ENCODE results near the gene CACYBP. TPM values are rescaled to one million over a fixed set of nuclear protein-coding genes. Genes with fewer than 3 reads are reported as not detected.

The CACYBP gene
- total RNA-seq, 1 experiment from 2014 or later: 342 TPM

DNA sequence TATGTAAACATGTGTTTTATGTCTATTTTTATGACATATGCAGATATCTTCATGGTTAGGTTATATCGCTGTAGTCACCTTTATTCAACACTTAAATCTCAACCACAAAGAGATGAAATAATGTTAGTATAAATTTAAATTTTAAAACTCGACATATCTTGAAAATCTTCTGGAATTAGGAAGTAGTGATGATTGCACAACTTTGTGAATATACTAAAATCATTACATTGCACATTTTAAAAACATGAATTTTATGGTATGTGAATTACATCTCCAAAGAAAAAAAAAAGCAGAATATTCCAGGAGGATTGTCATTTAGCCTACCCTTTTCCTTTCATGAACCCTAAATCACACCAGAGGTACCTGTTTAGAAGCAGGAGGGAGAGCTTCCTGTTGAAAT, 39.4 kb upstream of the CACYBP start:
- CTCF ChIA-PET: no interaction called here
- H3K27ac ChIP-seq (ENCODE audit: low read length): no peak overlapping the region
- no peak overlapping the region for H2AFZ ChIP-seq (ENCODE audit: low read length)
- H3K9ac ChIP-seq (ENCODE audit: low read length): no peak overlapping the region
- H3K9me2 ChIP-seq (replicated peaks; ENCODE audit: low read length): no peaks in the 10 kb centered on the region
- H3K9me3 ChIP-seq (ENCODE audit: low read length): no peaks in the 10 kb centered on the region
- TF ChIP-seq, protein P1, sequence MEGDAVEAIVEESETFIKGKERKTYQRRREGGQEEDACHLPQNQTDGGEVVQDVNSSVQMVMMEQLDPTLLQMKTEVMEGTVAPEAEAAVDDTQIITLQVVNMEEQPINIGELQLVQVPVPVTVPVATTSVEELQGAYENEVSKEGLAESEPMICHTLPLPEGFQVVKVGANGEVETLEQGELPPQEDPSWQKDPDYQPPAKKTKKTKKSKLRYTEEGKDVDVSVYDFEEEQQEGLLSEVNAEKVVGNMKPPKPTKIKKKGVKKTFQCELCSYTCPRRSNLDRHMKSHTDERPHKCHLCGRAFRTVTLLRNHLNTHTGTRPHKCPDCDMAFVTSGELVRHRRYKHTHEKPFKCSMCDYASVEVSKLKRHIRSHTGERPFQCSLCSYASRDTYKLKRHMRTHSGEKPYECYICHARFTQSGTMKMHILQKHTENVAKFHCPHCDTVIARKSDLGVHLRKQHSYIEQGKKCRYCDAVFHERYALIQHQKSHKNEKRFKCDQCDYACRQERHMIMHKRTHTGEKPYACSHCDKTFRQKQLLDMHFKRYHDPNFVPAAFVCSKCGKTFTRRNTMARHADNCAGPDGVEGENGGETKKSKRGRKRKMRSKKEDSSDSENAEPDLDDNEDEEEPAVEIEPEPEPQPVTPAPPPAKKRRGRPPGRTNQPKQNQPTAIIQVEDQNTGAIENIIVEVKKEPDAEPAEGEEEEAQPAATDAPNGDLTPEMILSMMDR (conservative IDR thresholded peaks at IDR 0.05; ENCODE audit: low read depth, low read length): no peak
- TF ChIP-seq EZH2 (IDR thresholded peaks at IDR 0.05; ENCODE audit: low read length, unreplicated experiment): no peak
- no peaks in the 10 kb centered on the region for H4K20me1 ChIP-seq (ENCODE audit: low read length)
- ATAC-seq: no peak
- intact Hi-C loops (cut with micrococcal nuclease): no loop called here
- BruUV-seq (replicated peaks): no TSS peak
- H3K27me3 ChIP-seq (ENCODE audit: low read length): no peaks in the 10 kb centered on the region
- no peak overlapping the region for H3K4me3 ChIP-seq (ENCODE audit: low read length)
- H3K4me2 ChIP-seq (ENCODE audit: low read length): no peak overlapping the region
- H3K4me1 ChIP-seq (ENCODE audit: insufficient read depth, low read length): peaks cover 9% of the 10 kb centered on the region
- H3K79me2 ChIP-seq (ENCODE audit: low read length): no peaks in the 10 kb centered on the region
- POLR2A ChIA-PET (ENCODE audit: unreplicated experiment): no interaction called here
- H3K36me3 ChIP-seq (ENCODE audit: low read depth, low read length): no peaks in the 10 kb centered on the region
- no peak for DNase-seq
- no peaks in the 10 kb centered on the region for H3F3A ChIP-seq (ENCODE audit: low read length, unreplicated experiment)

DNA sequence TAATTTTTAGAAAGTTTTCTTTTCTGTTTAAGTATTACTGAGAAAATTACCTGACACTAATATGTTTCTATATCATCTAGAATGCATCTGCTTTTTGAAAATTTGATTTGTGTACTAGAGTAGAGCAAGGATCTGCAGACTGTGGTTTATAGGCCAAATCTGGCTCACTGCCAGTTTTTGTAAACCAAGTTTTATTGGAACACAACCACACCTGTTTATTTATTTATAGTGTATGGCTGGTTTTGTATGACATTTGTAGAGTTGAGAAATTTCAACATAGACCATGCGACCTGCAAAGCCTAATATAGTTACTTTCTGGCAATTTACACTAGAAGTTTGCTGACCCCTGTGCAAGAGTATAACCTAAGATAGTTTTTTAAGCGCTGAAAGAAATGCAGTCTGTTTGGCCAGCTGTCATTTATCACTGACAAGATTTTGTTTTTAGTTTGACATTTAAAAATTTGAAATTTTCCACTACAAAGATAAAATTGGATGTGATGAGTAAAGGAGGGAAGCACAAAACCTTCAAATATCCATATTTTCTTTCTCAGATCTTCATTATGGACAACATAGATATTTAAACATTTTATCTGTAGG, 36.1 kb upstream of the CACYBP start:
- Histone ChIP-seq H4K20me1 (ENCODE audit: low read length) (no peaks in the 10 kb centered on the region), H3K27me3 (ENCODE audit: low read length) (no peaks in the 10 kb centered on the region), H3K79me2 (ENCODE audit: low read length) (no peaks in the 10 kb centered on the region), H3K36me3 (ENCODE audit: low read depth, low read length) (no peaks in the 10 kb centered on the region), H2AFZ (ENCODE audit: low read length) (no peak overlapping the region), H3K4me1 (ENCODE audit: insufficient read depth, low read length) (peaks cover 29% of the 10 kb centered on the region), H3K9me3 (ENCODE audit: low read length) (no peaks in the 10 kb centered on the region), H3K4me3 (ENCODE audit: low read length) (no peak overlapping the region), H3F3A (ENCODE audit: low read length, unreplicated experiment) (no peaks in the 10 kb centered on the region), H3K9me2 (replicated peaks; ENCODE audit: low read length) (no peaks in the 10 kb centered on the region), H3K27ac (ENCODE audit: low read length) (no peak overlapping the region), H3K9ac (ENCODE audit: low read length) (no peak overlapping the region), H3K4me2 (ENCODE audit: low read length) (no peak overlapping the region)
- ChIA-PET CTCF (no interaction called here), POLR2A (ENCODE audit: unreplicated experiment) (no interaction called here)
- ATAC-seq (0 out of 2 replicates have a peak, but pooled peaks have one; percentile 29), DNase-seq (peak; percentile 52)
- intact Hi-C loops (cut with micrococcal nuclease): no loop called here
- no TSS peak for BruUV-seq (replicated peaks)
- TF ChIP-seq EZH2phosphoT487 (IDR thresholded peaks at IDR 0.05; ENCODE audit: borderline replicate concordance, low read length) (no peak), EZH2 (IDR thresholded peaks at IDR 0.05; ENCODE audit: low read length, unreplicated experiment) (no peak)
- TF ChIP-seq, protein P1 (conservative IDR thresholded peaks at IDR 0.05; ENCODE audit: low read depth, low read length): no peak

DNA sequence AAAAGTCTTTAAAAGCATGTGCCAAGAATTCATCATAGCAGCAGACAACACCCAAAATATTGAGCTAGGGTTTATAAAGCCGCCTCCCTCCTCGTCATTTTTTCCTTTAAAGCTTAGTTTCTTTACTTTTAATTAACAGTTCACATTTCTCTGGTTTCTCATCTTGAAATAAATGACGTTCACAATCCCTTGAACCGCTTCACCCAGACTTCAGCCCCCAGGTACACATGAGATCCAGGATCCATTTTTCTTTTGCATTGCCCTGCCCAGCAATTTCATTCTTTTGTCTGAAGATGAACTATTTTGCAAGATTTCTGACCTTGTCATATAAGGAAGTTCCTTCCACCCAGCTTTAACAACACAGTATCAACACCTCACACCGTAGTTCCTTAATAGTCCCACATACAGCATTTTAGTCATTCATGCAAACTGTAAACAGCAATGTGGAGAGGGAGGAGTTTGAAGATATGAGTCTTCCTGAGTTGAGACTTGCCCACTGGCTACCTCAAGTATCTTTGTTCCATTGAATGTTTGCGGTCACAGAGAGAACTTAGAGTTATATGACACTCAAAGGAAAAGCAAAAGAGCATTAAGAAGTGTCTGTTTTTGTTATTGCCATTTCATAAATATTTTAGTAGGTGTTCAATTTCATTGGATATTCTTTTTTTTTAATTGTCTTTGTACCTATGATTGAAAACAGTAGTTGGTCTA, 35.3 kb upstream of the CACYBP start:
- Histone ChIP-seq H3K79me2 (ENCODE audit: low read length) (no peaks in the 10 kb centered on the region), H3K9me3 (ENCODE audit: low read length) (no peaks in the 10 kb centered on the region), H3K4me1 (ENCODE audit: insufficient read depth, low read length) (peaks cover 37% of the 10 kb centered on the region), H4K20me1 (ENCODE audit: low read length) (no peaks in the 10 kb centered on the region), H3F3A (ENCODE audit: low read length, unreplicated experiment) (no peaks in the 10 kb centered on the region), H3K27ac (ENCODE audit: low read length) (no peak overlapping the region), H3K27me3 (ENCODE audit: low read length) (no peaks in the 10 kb centered on the region), H3K36me3 (ENCODE audit: low read depth, low read length) (no peaks in the 10 kb centered on the region), H3K4me2 (ENCODE audit: low read length) (no peak overlapping the region), H3K4me3 (ENCODE audit: low read length) (no peak overlapping the region), H3K9me2 (replicated peaks; ENCODE audit: low read length) (no peaks in the 10 kb centered on the region), H3K9ac (ENCODE audit: low read length) (no peak overlapping the region), H2AFZ (ENCODE audit: low read length) (no peak overlapping the region)
- no peak; the same call in 1 of the 2 replicates for ATAC-seq
- DNase-seq: no peak
- no TSS peak for BruUV-seq (replicated peaks)
- TF ChIP-seq, protein P1 (conservative IDR thresholded peaks at IDR 0.05; ENCODE audit: low read depth, low read length): no peak
- TF ChIP-seq EZH2phosphoT487 (IDR thresholded peaks at IDR 0.05; ENCODE audit: borderline replicate concordance, low read length): no peak
- TF ChIP-seq EZH2 (IDR thresholded peaks at IDR 0.05; ENCODE audit: low read length, unreplicated experiment): no peak
- CTCF ChIA-PET: no interaction called here
- POLR2A ChIA-PET (ENCODE audit: unreplicated experiment): no interaction called here
- intact Hi-C loops (cut with micrococcal nuclease): no loop called here

Data from PC-3 (cell line).